ENCODE results near the gene POMP. TPM values are rescaled to one million over a fixed set of nuclear protein-coding genes. Genes with fewer than 3 reads are reported as not detected.

The POMP gene
- total and polyA plus RNA-seq, 4 donors = 32.2 to 132 (median 41.1) TPM

DNA sequence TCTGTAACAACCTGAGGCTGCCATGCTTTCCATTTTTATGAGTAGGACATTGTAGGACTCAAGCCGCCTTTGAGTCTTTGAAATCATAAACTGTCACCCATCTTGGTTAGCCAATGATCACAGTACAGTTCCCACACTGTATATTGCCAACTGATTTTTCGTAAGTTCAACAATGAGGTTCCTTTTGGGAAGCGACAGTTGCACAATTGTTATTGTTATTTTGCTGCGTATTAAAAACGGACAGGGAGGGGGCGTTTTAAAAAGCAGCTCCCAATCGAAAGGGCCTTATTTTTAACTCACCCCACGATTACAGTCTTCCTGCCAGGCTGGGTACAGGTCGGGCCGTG is 59.2 kb downstream of the POMP start:
- peak overlapping the region; percentile 90 to 93 for H3K27ac ChIP-seq (ENCODE audit: low read depth in 1 of 2, low read length in 2 of 2)
- H3K4me1 ChIP-seq (ENCODE audit: control insufficient read depth in 4 of 4, insufficient read depth in 4 of 4, low read length in 3 of 4) = peaks cover 5 to 23% (median 16%) of the 10 kb centered on the region in 4 donors
- H3K36me3 ChIP-seq (ENCODE audit: control insufficient read depth in 4 of 4, insufficient read depth in 3 of 4, low read depth in 1 of 4, low read length in 3 of 4) = no peaks in the 10 kb centered on the region
- no peaks in the 10 kb centered on the region for H3K9me3 ChIP-seq (ENCODE audit: control insufficient read depth in 4 of 4, low read length in 3 of 4)
- H3K27me3 ChIP-seq (ENCODE audit: control insufficient read depth in 4 of 4, insufficient read depth in 4 of 4, low read length in 3 of 4) = no peaks in the 10 kb centered on the region
- no peak for DNase-seq (ENCODE audit: low spot score)
- peak overlapping the region; percentile 64 to 76 (median 68) for H3K4me3 ChIP-seq (ENCODE audit: low read depth in 1 of 3, low read length in 3 of 3)
- under 1% methylated on average over 10 of the region's 10 CpGs for WGBS
- TF ChIP-seq YY1 (IDR thresholded peaks at IDR 0.05) = peak; percentile 88
- TF ChIP-seq JUND (IDR thresholded peaks at IDR 0.05) = no peak
- no peak for TF ChIP-seq RXRA (IDR thresholded peaks at IDR 0.05)
- no peak for TF ChIP-seq TAF1 (conservative IDR thresholded peaks at IDR 0.05)
- TF ChIP-seq RAD21 (IDR thresholded peaks at IDR 0.05) = peak in 1 of 2 donors; percentile 20
- peak; percentile 48 for TF ChIP-seq NR2F2 (IDR thresholded peaks at IDR 0.05)
- TF ChIP-seq, protein P1, sequence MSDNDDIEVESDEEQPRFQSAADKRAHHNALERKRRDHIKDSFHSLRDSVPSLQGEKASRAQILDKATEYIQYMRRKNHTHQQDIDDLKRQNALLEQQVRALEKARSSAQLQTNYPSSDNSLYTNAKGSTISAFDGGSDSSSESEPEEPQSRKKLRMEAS (IDR thresholded peaks at IDR 0.05) = peak; percentile 51
- H3K9ac ChIP-seq (ENCODE audit: low read depth in 1 of 2, low read length in 2 of 2) = peak overlapping the region; percentile 63 to 75

DNA sequence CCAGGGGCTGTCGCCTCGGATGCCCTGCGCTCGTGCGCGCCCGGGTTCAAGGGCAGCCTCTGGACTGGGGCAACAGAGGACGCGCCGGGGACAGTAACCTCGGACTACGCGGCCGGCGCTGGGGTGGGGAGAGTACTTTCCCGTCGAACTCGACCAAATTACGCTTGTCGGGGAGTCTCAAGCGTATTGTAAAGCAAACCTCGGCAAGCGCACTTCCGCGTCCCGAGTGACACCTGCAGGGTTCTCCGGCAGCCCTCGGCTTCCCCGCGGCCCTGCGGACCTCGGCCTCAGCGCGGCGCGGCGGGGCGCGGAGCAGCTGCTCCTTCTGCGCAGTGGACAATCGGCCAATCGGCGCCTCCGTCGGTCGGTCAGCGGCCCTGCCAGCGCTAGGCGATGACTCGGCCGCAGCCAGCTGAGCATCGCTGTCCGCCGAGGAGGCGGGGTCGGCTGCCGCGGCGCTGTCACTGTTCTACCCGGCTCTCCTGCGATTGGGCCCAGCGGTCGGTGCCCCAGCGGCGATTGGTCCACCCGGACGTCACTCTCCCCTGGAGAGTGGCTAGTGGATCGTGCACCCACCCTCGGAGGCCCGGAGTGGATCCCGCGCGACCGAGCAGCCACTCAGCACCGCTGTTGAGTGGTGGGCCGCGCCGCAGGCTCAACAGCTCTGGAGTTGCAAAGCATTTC is 59.8 kb downstream of the POMP start, which contains the start of gene SLC46A3:
TSS of gene SLC46A3 (minus strand) at position 428 of the 684 bp plus-strand sequence. CDS start 972 bp downstream, outside the sequence.
- Histone ChIP-seq H3K36me3 (ENCODE audit: control insufficient read depth in 4 of 4, insufficient read depth in 3 of 4, low read depth in 1 of 4, low read length in 3 of 4) (peaks cover 0 to under 1% (median 0%) of the 10 kb centered on the region in 4 donors), H3K4me1 (ENCODE audit: control insufficient read depth in 4 of 4, insufficient read depth in 4 of 4, low read length in 3 of 4) (peaks cover 5 to 23% (median 16%) of the 10 kb centered on the region in 4 donors), H3K4me3 (ENCODE audit: low read depth in 1 of 3, low read length in 3 of 3) (peak within 1 kb of the TSS; percentile 64 to 76 (median 70)), H3K27me3 (ENCODE audit: control insufficient read depth in 4 of 4, insufficient read depth in 4 of 4, low read length in 3 of 4) (no peaks in the 10 kb centered on the region), H3K9ac (ENCODE audit: low read depth in 1 of 2, low read length in 2 of 2) (peak within 1 kb of the TSS; percentile 63 to 75), H3K9me3 (ENCODE audit: control insufficient read depth in 4 of 4, low read length in 3 of 4) (no peaks in the 10 kb centered on the region), H3K27ac (ENCODE audit: low read depth in 1 of 2, low read length in 2 of 2) (peak within 1 kb of the TSS; percentile 90 to 93)
- DNase-seq (ENCODE audit: low spot score) = peak; percentile 96
- under 1% methylated on average over 78 of the region's 78 CpGs for WGBS
- TF ChIP-seq NR2F2 (IDR thresholded peaks at IDR 0.05) (no peak), FOXA1 (IDR thresholded peaks at IDR 0.05) (peak; percentile 27), FOXA2 (IDR thresholded peaks at IDR 0.05) (no peak), GABPA (IDR thresholded peaks at IDR 0.05 in 1 of 2, conservative IDR thresholded peaks at IDR 0.05 in 1 of 2) (peak in 1 of 2 donors; percentile 31), HNF4A (conservative IDR thresholded peaks at IDR 0.05) (peak; percentile 66 to 68), TAF1 (conservative IDR thresholded peaks at IDR 0.05) (peak; percentile 81), HNF4G (IDR thresholded peaks at IDR 0.05) (no peak), EGR1 (IDR thresholded peaks at IDR 0.05; ENCODE audit: low read depth in 2 of 2) (peak in 1 of 2 donors; percentile 8), RAD21 (IDR thresholded peaks at IDR 0.05) (peak; percentile 3 to 13), JUND (IDR thresholded peaks at IDR 0.05) (peak in 1 of 2 donors; percentile 24), YY1 (IDR thresholded peaks at IDR 0.05) (no peak), SP1 (IDR thresholded peaks at IDR 0.05) (peak; percentile 92), RXRA (IDR thresholded peaks at IDR 0.05) (peak; percentile 91 to 96)
- TF ChIP-seq, protein P2, sequence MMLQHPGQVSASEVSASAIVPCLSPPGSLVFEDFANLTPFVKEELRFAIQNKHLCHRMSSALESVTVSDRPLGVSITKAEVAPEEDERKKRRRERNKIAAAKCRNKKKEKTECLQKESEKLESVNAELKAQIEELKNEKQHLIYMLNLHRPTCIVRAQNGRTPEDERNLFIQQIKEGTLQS (IDR thresholded peaks at IDR 0.05) = no peak
- TF ChIP-seq, protein P3, sequence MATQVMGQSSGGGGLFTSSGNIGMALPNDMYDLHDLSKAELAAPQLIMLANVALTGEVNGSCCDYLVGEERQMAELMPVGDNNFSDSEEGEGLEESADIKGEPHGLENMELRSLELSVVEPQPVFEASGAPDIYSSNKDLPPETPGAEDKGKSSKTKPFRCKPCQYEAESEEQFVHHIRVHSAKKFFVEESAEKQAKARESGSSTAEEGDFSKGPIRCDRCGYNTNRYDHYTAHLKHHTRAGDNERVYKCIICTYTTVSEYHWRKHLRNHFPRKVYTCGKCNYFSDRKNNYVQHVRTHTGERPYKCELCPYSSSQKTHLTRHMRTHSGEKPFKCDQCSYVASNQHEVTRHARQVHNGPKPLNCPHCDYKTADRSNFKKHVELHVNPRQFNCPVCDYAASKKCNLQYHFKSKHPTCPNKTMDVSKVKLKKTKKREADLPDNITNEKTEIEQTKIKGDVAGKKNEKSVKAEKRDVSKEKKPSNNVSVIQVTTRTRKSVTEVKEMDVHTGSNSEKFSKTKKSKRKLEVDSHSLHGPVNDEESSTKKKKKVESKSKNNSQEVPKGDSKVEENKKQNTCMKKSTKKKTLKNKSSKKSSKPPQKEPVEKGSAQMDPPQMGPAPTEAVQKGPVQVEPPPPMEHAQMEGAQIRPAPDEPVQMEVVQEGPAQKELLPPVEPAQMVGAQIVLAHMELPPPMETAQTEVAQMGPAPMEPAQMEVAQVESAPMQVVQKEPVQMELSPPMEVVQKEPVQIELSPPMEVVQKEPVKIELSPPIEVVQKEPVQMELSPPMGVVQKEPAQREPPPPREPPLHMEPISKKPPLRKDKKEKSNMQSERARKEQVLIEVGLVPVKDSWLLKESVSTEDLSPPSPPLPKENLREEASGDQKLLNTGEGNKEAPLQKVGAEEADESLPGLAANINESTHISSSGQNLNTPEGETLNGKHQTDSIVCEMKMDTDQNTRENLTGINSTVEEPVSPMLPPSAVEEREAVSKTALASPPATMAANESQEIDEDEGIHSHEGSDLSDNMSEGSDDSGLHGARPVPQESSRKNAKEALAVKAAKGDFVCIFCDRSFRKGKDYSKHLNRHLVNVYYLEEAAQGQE (IDR thresholded peaks at IDR 0.05) = peak; percentile 41
- TF ChIP-seq, protein P4, sequence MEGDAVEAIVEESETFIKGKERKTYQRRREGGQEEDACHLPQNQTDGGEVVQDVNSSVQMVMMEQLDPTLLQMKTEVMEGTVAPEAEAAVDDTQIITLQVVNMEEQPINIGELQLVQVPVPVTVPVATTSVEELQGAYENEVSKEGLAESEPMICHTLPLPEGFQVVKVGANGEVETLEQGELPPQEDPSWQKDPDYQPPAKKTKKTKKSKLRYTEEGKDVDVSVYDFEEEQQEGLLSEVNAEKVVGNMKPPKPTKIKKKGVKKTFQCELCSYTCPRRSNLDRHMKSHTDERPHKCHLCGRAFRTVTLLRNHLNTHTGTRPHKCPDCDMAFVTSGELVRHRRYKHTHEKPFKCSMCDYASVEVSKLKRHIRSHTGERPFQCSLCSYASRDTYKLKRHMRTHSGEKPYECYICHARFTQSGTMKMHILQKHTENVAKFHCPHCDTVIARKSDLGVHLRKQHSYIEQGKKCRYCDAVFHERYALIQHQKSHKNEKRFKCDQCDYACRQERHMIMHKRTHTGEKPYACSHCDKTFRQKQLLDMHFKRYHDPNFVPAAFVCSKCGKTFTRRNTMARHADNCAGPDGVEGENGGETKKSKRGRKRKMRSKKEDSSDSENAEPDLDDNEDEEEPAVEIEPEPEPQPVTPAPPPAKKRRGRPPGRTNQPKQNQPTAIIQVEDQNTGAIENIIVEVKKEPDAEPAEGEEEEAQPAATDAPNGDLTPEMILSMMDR (IDR thresholded peaks at IDR 0.05; ENCODE audit: low read depth, low read length, missing input control) = no peak
- TF ChIP-seq, protein P5, sequence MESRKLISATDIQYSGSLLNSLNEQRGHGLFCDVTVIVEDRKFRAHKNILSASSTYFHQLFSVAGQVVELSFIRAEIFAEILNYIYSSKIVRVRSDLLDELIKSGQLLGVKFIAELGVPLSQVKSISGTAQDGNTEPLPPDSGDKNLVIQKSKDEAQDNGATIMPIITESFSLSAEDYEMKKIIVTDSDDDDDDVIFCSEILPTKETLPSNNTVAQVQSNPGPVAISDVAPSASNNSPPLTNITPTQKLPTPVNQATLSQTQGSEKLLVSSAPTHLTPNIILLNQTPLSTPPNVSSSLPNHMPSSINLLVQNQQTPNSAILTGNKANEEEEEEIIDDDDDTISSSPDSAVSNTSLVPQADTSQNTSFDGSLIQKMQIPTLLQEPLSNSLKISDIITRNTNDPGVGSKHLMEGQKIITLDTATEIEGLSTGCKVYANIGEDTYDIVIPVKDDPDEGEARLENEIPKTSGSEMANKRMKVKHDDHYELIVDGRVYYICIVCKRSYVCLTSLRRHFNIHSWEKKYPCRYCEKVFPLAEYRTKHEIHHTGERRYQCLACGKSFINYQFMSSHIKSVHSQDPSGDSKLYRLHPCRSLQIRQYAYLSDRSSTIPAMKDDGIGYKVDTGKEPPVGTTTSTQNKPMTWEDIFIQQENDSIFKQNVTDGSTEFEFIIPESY (IDR thresholded peaks at IDR 0.05) = peak; percentile 89
